GM18505 (cell line): ENCODE measurements around the gene CARD16.
"Not testable (repeated sequence)": the region's sequence is repeated elsewhere in the genome, so short reads cannot be mapped to it uniquely, and the experiment has no call there.

Experiments used
- ATAC-seq: cut with Tn5 transposase; IDR thresholded peaks from one replicate; pipeline ENCODE4 v1.9.1; 2021; ENCODE audit not compliant: unreplicated experiment
- POLR2A ChIP-seq: IDR thresholded peaks from 4 replicates; pipeline ENCODE4 v1.6.1; 2011; ENCODE audit warnings: borderline replicate concordance; ENCODE audit not compliant: insufficient read depth, insufficient read length; ENCODE audit errors: extremely low read depth

CARD16 gene

GRCh38 chr11:105044557-105045524 is at the start of gene CARD16:
Gene CARD16, minus strand, starts transcription at chr11:105045335. Its CDS starts 38 bp downstream, at chr11:105045297.
- TF ChIP-seq POLR2A: peak; percentile 32
- ATAC-seq: peak; percentile 99

GRCh38 chr11:105092256-105093239 is 47.4 kb upstream of the CARD16 start:
- no peak for TF ChIP-seq POLR2A
- ATAC-seq: no peak

GRCh38 chr11:105081412-105082150 is 36.4 kb upstream of the CARD16 start:
- no peak for ATAC-seq

GRCh38 chr11:105080171-105080906 is 35.2 kb upstream of the CARD16 start:
- ATAC-seq: not testable (repeated sequence)

More at GRCh38 chr11:105081412-105082150, 36.4 kb upstream of the CARD16 start:
- no peak for TF ChIP-seq POLR2A

- TF ChIP-seq POLR2A: no peak
- no peak for ATAC-seq
These were observed 33.1 kb upstream of the CARD16 start for GRCh38 chr11:105078283-105078682.

GRCh38 chr11:105077141-105077790 is 32.1 kb upstream of the CARD16 start:
- ATAC-seq: not testable (repeated sequence)

- no peak for TF ChIP-seq POLR2A
- no peak for ATAC-seq
These were observed 29.0 kb upstream of the CARD16 start for GRCh38 chr11:105074166-105074530.

- ATAC-seq: no peak
- no peak for TF ChIP-seq POLR2A
These were observed 28.5 kb upstream of the CARD16 start for GRCh38 chr11:105073456-105074165.

- not testable (repeated sequence) for ATAC-seq
These were observed 26.9 kb upstream of the CARD16 start for GRCh38 chr11:105072080-105072479.

GRCh38 chr11:105071089-105071732 is 26.1 kb upstream of the CARD16 start:
- no peak for ATAC-seq
- no peak for TF ChIP-seq POLR2A

- ATAC-seq: no peak
These were observed 25.2 kb upstream of the CARD16 start for GRCh38 chr11:105070306-105070705.

GRCh38 chr11:105069749-105070148 is 24.6 kb upstream of the CARD16 start:
- ATAC-seq: not testable (repeated sequence)

More at GRCh38 chr11:105070306-105070705, 25.2 kb upstream of the CARD16 start:
- TF ChIP-seq POLR2A: no peak

GRCh38 chr11:105063245-105063941 is 18.3 kb upstream of the CARD16 start:
- not testable (repeated sequence) for ATAC-seq
